Adipose tissue (tissue), 3 donors: ENCODE data around the gene IRF8. TPM values are rescaled to one million over a fixed set of nuclear protein-coding genes. Genes with fewer than 3 reads are reported as not detected.
"Not testable (repeated sequence)": the region's sequence is repeated elsewhere in the genome, so short reads cannot be mapped to it uniquely, and the experiment has no call there.

Experiments used
- H3K27ac ChIP-seq: one replicate; pipeline ENCODE4 v1.5.1; 2013; ENCODE audit warnings: low read depth, low read length
- WGBS, 3 donors: extraction: QIAGEN DNeasy Blood & Tissue Kit; methylation state at CpG; one replicate each; pipeline ENCODE4 v1.1.7; 2013; 5-methylcytosine and 5-hydroxymethylcytosine counted together
- polyA plus RNA-seq, 3 donors: library from polyadenylated mRNA; stranded (reverse); fragments of 200-250 nt; gene quantifications; one replicate each; pipeline ENCODE4 v1.2.3, GENCODE V29; 2013
- donor health status: healthy with polysubstance abuse.
- donor health status: Bipolar disorder and iron deficiency.
- donor health status: healthy.

Gene IRF8
- 10 to 100 TPM in 2 of 3 donors, 1 to 10 TPM in 1; 7.0 to 96.5 (median 10.3) TPM for polyA plus RNA-seq

- 2% methylated on average over 87 to 102 of the region's 102 CpGs for WGBS, 3 donors
- H3K27ac ChIP-seq: no peak within 1 kb of the TSS
Measured at GRCh38 chr16:85898521-85899442, at the start of gene IRF8. IRF8 (plus strand) TSS chr16:85899162; CDS start chr16:85903016, 3,854 bp downstream.

- no peak overlapping the region for H3K27ac ChIP-seq
- WGBS, 3 donors: 77 to 85% (median 84%) methylated on average over 8 of the region's 8 CpGs
Measured at GRCh38 chr16:85849388-85849787, 49.6 kb upstream of the IRF8 start.

GRCh38 chr16:85850344-85850880, 48.5 kb upstream of the IRF8 start:
- no peak overlapping the region for H3K27ac ChIP-seq
- WGBS, 3 donors: 52 to 73% (median 69%) methylated on average over 5 of the region's 5 CpGs

- no peak overlapping the region for H3K27ac ChIP-seq
- WGBS, 3 donors: 64 to 76% (median 71%) methylated on average over 15 of the region's 15 CpGs
Measured at GRCh38 chr16:85851034-85851785, 47.8 kb upstream of the IRF8 start.

- 61 to 76% (median 69%) methylated on average over 16 of the region's 16 CpGs for WGBS, 3 donors
- no peak overlapping the region for H3K27ac ChIP-seq
Measured at GRCh38 chr16:85853547-85854545, 45.1 kb upstream of the IRF8 start.

GRCh38 chr16:85854935-85855334, 44.0 kb upstream of the IRF8 start:
- WGBS, 3 donors: 95 to 100% (median 98%) methylated on average over 1 of the region's 1 CpG
- H3K27ac ChIP-seq: no peak overlapping the region

GRCh38 chr16:85856079-85856478, 42.9 kb upstream of the IRF8 start:
- no peak overlapping the region for H3K27ac ChIP-seq
- 68 to 82% (median 75%) methylated on average over 6 of the region's 6 CpGs for WGBS, 3 donors

GRCh38 chr16:85856585-85856984, 42.4 kb upstream of the IRF8 start:
- H3K27ac ChIP-seq: no peak overlapping the region
- 63 to 72% (median 70%) methylated on average over 5 of the region's 5 CpGs for WGBS, 3 donors

- no peak overlapping the region for H3K27ac ChIP-seq
- WGBS, 3 donors: 67 to 80% (median 76%) methylated on average over 7 of the region's 7 CpGs
Measured at GRCh38 chr16:85857406-85857805, 41.6 kb upstream of the IRF8 start.

GRCh38 chr16:85858571-85858970, 40.4 kb upstream of the IRF8 start:
- not testable (repeated sequence) for H3K27ac ChIP-seq
- 77 to 83% (median 79%) methylated on average over 7 of the region's 7 CpGs for WGBS, 3 donors

- WGBS, 3 donors: 77 to 84% (median 83%) methylated on average over 16 of the region's 16 CpGs
- H3K27ac ChIP-seq: no peak overlapping the region
Measured at GRCh38 chr16:85858984-85859817, 39.8 kb upstream of the IRF8 start.

GRCh38 chr16:85859818-85860125, 39.2 kb upstream of the IRF8 start:
- 27 to 67% (median 65%) methylated on average over 7 of the region's 7 CpGs for WGBS, 3 donors
- H3K27ac ChIP-seq: no peak overlapping the region

- 68 to 79% (median 74%) methylated on average over 12 of the region's 12 CpGs for WGBS, 3 donors
Measured at GRCh38 chr16:85860413-85861094, 38.4 kb upstream of the IRF8 start.

GRCh38 chr16:85861095-85861825, 37.7 kb upstream of the IRF8 start:
- 74 to 88% (median 82%) methylated on average over 16 of the region's 16 CpGs for WGBS, 3 donors
- H3K27ac ChIP-seq: no peak overlapping the region

More at GRCh38 chr16:85860413-85861094, 38.4 kb upstream of the IRF8 start:
- no peak overlapping the region for H3K27ac ChIP-seq

- WGBS, 3 donors: 89 to 93% (median 90%) methylated on average over 19 of the region's 19 CpGs
- no peak overlapping the region for H3K27ac ChIP-seq
Measured at GRCh38 chr16:85862476-85863383, 36.2 kb upstream of the IRF8 start.
